HG02759 (cell line): Measurements from ENCODE around the gene RFNG.

Source experiments
- ATAC-seq: cut with Tn5 transposase; IDR thresholded peaks from one replicate; pipeline ENCODE4 v1.9.1; 2021; ENCODE audit warnings: mild to moderate bottlenecking, moderate library complexity; ENCODE audit not compliant: unreplicated experiment

RFNG gene

DNA sequence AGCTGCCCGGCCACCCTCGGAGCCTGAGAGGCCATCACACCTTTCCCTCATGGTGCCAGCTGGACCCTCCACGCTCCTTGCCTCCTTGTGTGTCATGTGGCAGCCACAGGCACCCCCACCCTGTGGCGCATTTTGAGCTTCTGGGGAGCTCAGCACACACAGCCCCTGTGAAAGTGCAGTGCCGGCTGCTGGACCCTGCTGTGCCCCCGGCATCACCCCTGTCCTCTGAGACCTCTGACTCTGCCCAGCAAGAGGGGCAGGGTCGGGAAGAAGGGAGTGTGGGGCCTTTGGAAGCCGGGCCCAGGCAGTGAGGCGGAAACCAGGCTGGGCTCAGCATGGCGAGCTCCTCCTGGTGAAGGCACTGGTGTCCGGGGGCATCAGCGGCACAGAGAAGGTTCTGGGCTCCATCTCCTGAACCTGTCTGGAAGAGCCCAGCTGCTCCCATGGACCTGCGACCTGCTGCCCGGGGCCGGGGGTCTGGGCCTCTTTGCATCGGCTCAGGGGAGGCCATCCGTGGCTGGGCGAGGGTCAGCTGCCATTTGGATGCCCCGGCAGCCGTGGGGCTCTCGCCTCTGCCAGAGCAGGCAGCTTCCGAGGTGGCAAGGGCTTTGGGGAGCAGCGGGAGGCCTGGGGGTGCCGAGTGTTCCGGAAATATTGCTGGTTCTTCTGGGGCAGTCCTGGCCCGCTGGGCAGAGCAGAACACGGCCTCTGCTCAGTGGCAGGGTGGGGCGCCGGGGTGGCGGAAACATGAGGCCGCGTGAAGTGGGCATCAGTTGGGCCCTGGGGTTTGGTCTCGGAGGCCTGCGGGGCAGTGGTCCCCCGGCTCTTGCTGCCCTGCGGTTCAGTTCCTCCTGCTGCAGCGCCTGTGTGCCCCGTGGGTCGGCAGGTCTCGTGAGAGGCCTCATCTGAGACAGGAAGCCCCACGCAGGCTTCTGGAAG lies 46.8 kb downstream of the RFNG start:
- ATAC-seq = no peak

DNA sequence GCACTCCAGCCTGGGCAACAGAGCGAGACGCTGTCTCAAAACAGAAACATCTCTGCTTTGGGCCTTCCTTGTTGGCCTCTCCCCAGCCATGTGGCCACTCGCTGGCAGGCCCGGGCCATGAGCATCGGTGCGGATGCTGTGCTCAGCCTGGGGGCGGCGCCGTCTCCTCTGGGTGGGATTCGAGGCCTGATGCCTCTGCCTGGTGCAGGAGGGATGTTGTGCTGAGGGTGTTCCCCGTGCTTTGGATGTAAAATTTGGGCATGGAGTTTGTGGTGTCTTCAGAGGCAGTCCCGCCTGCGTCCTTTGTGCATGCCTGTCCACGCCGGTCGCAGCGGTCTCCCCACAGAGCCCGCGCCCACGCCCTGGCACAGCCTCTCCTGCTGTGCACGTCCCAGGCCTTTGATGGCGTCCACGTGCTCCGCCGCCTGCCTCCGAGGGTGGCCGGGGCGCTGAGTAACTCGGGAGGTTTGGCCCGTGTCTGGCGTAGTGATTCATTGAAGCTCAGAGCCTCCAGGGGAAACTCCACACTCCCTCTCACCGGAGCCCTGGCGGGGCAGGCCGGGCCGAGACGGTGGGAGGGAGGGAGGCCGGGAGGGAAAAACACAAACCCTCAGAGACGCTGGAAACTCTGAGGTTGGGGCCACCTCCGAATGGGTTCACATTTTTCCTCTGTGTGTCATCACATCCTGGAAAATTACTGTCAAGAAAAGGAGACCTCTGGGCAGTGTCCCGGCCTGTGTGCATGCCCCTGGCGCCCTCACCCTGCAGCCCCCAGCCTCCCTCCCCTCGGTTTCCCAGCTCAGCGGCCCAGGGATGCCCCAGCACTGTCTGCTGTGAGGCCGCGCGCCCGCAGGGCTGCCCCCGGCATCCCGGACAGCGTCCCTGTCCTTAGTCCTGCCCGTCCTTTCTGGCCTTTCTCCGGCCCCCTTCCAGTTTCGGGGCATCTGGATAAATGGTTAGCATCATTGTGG lies 47.9 kb downstream of the RFNG start:
- ATAC-seq = no peak

DNA sequence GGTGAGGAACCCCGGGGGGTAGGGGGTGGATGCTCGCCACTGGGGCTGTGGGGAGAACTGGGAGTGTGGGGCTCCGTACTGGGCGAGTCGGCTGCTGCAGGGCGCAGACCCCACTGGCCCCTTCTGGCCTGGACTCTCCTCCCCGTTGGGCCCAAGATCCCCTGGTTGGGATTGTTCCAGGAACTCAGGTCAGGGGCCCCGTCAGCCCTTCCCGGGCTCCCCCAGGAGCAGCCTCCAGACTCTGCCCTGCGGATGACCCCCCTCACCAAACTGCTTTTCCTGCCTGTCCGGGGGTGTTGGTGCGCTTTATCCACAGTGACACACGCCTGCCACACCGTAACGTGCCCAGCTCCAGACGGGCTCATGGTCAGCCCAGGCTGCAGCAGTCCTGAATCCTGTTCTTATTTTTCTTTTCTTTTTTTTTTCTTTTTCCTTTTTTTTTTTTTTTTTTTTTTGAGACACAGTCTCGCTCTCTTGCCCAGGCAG lies 50.0 kb downstream of the RFNG start:
- ATAC-seq = no peak

DNA sequence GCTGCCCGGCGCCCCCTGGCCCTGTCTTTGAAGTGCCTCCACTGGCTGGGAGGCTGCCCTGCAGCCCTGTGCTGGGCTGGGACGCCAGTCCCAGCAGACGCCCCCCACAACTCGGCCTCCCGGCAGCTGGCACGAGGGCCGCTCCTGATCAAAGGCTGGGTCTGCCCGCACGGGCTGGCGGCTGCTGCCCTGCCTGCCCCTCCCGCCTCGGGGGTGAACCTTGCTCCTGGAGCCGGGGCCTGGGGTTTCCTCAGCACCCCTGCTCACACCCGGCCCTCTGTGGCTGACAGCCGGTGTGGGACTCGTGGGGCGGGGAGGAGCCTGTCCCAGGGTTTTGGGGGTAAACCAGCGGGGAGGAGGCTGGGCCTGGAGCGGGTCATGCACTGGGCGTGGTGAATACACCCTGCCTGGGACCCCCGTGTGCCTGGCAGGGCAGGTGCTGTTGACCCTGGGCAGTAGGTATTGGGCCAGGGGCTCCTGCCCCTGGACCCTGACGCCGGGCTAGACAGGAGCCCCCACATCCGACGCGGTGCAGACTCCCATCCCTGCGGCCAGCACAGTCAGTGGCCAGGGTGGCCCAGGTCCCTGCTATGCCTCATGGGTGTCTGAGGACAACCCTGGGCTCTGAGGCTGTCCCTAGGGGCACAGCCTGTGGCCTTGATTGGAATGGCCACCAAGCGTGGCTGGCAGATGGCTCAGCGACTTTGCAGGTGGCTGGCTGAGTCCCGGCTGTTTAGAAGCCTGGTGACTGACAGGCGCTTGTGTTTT lies 50.6 kb downstream of the RFNG start:
- ATAC-seq = no peak

DNA sequence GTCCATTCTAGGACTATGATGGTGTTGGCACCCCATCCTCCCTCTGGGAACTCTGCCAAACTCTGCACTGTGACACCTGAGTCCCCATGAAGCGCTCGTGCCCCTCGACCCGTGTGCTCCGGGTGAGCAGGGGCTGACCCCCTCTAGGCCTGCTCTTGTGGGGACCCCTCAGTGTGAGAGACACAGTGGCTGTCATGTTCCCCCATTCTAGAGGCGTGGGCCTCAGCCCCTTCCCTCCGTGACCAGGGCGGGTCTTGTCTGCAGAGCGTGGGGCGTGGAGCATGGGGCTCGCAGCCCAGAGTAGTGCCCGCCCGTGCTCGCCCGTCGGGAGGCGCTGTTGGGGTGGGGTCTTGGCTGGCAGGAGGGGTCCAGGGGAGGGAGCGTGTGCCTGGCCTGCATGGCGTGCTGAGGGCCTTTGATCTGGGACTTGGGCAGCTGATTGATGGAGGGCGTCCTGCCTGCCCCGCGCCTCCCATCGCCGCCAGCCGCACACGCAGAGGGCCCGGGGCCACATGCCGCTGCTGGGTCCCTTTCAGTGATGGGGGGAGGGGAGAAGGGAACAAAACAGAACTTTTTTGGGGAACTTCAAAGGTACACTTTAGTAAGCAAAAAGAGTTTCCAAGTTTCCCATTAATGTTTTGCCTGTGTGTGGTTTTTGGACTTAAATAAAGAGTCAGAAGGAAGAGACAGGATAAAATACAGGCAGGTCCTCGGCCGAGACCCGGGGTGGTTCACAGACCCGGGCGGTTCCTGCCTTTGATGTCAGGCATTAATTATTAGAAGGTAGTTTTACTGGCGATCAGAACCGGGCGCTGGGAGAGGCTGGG lies 51.4 kb downstream of the RFNG start:
- no peak for ATAC-seq

DNA sequence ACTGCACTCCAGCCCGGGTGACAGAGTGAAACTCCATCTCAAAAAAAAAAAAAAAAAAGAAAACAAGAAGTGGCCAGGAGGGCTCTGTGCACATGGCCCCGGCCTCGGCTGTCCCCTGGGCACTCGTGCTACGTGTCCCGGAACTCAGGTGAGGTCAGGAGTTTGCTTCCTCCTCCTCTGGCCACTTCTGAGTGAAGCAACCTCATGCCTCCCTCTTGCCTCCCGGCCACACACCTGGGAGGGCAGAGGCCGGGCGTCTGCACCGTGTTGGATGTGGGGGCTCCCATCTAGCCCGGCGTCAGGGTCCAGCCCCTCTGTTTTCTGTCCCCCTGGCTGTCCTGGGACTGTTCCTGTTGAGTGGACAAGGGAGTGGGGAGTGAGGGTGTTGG lies 52.0 kb downstream of the RFNG start:
- no peak for ATAC-seq

DNA sequence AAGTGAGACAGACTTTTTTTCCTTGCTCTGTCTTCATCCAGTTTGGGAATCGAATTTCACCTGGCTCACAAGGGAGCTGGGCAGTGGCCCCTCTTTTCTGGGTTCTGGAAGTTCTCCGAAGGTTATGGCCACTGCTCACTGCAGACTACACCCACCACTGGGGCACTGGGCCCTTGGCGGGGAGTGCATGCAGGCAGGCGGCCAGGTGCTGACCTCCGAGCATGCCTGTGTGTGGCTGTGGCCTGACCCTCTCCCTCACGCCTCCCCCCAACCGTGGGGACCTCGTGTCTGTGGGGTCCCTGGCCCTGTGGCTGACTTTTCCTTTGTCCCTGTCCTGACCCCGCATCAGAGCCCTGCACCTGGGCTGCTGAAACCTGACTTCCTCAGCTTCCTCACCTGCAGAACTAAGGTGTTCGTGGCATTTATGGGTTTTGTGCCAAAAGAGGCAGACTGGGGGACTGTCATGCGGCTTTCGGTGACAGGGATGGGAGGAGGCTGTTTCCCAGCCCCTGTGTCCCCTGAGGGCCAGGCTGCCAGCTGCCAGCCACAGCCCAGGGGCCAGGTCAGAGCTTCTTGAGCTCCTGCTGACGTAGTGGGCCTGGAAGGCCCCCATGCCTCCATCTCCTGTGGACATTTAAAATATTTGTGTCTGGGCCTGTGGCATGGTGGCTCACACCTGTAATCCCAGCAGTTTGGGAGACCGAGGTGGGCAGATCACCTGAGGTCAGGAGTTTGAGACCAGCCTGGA lies 52.7 kb downstream of the RFNG start:
- ATAC-seq = no peak

DNA sequence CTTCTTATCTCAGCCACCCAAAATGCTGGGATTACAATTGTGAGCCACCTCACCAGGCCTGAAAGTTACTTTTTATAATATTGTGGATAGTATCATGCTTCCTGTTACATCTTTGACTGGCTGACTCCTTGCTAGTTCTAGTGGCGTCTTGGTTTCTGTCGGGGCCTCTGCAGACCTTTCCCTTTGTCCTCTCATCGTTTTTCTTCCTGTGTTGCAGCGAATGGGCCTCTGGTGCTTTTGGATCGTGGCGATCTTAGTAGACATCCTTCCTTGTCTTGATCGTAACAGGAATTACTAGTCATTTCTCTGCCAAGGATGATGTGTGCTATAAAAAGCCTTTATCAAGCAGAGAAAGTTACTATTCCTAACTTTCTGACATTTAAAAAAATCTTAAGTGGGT lies 53.4 kb downstream of the RFNG start:
- ATAC-seq = no peak
